GM21381 (cell line): ENCODE data around the gene CLSTN2.

ENCODE experiments used
- ATAC-seq: cut with Tn5 transposase; IDR thresholded peaks from one replicate; pipeline ENCODE4 v1.9.1; 2021; ENCODE audit warnings: mild to moderate bottlenecking, moderate library complexity; ENCODE audit not compliant: unreplicated experiment

Gene CLSTN2

DNA sequence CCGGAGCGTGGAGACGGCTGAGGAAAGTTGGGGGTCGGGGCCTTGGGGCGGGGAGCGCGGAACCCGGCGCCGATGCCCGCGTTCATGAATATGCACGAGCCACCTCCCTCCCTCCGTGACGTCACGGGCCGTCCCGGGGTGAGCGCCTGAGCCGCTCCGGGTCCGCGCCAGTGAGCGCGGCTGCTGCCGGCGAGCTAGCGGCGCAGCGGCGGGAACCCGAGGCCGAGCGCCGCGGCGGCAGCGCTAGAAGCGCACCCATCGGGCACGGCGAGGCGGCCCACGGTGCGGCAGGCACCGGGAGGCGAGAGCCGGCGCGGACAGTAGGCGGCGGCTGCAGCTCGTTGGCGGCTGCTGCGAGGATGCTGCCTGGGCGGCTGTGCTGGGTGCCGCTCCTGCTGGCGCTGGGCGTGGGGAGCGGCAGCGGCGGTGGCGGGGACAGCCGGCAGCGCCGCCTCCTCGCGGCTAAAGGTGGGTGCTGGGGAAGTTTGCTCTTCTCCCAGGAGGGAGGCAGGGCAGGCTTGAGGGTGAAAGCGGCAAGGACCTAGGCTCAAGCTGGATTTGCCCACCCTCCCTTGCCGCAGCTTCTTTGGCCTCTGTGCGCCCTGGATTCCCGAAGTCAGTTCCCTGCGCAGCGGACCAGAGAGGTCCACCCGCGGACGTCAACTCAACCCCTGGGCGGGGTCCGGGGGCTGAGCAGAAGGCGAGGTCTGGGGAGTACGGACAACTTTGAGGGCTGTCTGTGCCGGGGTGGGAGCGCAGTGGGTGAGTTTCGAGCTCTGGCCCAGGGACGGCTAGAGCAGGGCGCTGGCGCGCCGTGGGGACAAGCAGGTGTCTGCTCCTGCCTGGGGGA lies at the start of gene CLSTN2:
TSS of gene CLSTN2 (plus strand) at position 170 of the 850 bp plus-strand sequence.
- no peak for ATAC-seq

DNA sequence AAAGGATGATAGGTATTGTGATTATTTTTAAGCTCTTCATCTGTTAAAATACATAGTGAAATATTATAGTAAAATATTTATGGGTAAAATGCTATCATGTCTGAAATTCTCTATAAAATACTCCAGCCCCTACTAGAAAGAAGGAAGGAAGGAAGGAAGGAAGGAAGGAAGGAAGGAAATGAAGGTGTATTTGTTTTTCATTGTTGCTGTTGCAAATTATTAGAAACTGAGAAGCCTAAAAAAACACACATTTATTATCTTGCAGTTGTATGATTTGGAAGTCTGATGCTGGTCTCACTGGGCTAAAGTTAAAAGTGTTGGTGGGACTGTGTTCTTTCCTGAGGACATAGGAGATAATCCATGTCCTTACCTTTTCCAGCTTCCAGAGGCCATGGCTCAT lies 47.6 kb upstream of the CLSTN2 start:
- ATAC-seq, result no peak

DNA sequence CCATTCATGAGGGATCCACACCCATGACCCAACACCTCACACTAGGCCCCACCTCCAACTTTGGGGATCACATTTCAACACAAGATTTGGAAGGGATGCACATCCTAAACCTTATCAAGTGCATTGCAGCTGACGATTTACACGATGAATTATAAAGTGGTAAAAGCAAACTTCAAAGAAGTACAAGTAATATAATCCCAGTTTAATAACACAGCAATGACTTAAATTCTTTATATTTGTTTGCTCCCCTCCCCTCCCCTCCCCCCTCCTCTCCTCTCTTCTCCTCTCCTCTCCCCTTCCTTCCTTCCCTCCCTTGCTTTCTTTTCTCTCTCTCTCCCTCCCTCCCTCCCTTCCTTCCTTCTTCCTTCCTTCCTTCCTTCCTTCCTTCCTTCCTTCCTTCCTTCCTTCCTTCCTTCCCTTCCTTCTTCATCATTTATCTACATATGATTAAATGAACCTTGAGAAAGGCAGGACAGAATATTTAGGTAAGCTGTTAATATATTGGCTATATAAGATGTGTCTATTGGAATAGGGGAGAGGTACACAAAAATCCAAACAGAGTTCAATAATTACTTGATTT lies 46.3 kb upstream of the CLSTN2 start:
- no peak for ATAC-seq

- ATAC-seq, result no peak
These were observed 41.6 kb upstream of the CLSTN2 start for GRCh38 chr3:139893267-139893962.

- ATAC-seq, result no peak
These were observed 40.9 kb upstream of the CLSTN2 start for GRCh38 chr3:139893963-139894642.

DNA sequence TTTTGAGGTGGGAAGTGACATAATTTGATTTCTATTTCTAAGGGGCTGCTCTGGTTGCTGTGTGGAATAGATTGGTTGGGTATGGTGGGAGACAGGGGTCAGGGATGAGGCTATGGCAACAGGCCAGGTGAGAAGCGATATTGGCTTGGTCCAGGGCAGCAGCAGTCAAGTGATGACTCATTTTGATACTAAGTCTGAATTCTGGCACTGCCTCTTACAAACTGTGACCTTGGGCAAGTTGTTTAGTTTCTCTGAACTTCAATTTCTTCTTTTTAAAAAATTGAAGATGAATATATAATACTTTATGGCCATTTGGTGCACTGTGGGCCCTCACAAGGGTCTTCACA lies 40.4 kb upstream of the CLSTN2 start:
- ATAC-seq, result no peak

DNA sequence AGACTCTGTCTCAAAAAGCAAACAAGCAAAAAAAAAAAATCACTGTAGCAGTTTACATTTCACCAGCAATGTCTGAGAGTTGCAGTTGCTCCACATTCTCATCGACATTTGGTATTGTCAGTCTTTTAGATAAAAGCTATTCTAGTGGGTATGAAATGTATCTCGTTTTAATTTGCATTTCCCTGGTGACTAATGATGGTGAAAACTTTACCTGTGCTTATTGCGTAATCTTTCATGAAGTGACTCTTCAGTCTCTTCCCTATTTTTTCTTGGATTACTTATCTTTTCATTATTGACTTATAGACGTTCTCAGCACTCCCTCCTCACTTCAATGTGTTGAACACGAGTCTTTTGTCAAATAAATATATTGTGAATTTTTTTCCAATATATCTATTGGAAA lies 37.2 kb upstream of the CLSTN2 start:
- ATAC-seq, result no peak

DNA sequence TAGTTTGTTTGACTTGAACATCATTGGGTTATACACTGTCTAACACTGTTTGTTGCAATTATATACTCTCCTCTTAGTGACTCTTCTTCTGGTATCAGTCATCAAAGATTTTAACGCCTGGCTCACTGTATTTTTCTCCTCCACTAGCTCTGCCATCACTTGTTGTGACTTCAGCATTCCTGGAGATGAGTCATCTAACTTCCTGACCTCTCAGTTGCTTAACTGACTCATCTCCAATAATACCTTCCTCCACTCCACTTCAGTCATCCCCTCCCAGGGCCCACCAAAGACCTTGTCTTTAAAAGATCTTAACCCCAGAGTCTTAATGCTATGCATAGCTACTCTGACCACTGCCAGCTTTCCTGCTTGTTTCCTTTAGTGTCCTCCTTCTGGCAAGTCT lies 28.6 kb upstream of the CLSTN2 start:
- no peak for ATAC-seq

- ATAC-seq, result no peak
These were observed 25.2 kb upstream of the CLSTN2 start for GRCh38 chr3:139909811-139910210.

DNA sequence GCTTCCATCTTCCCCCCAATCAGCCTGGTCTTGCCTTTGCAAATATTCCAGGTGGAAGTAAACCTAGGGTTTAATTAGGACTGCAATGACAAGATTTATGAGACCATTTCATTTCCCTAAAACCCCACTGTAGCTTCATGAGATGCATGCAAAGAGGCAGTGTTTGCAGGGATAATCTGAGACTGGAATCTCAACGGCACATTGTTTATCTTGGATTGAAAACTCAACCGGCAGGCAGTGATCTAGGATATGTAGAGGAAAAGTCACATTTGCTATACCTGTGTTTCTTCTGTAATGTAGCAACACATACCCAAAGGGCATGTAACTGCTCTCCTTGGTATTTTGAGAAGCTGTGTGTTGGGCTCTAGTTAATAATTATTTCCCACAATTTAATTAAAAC lies 18.7 kb upstream of the CLSTN2 start:
- no peak for ATAC-seq

GRCh38 chr3:139917226-139917785 lies 17.7 kb upstream of the CLSTN2 start:
- no peak for ATAC-seq

GRCh38 chr3:139928708-139929505 lies 6.1 kb upstream of the CLSTN2 start:
- ATAC-seq, result no peak

- ATAC-seq, result no peak
These were observed 4.8 kb upstream of the CLSTN2 start for GRCh38 chr3:139930211-139930610.

- no peak for ATAC-seq
These were observed 1.2 kb upstream of the CLSTN2 start for GRCh38 chr3:139933766-139934165.

DNA sequence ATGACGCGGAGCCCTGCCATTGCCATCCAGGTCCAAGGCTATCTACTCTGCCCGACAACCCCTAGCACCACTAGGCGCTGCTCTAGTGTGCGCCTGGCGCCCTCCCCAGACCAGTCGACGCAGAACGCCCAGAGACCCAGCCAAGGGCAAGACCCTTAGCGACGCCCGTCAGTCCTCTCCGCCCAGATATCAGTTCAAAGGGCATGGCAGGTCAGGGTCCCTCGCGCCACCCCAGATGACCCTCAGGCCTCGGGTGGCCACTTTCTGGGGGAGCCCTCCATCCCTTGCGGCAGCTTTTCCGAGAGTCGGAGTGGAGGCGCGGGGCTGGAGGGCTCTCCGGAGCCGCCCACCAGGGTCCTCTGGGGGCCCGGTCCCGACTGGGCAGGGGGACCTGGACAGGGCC lies 371 bp upstream of the CLSTN2 start:
- ATAC-seq, result no peak

GRCh38 chr3:139935866-139936817 lies 1.2 kb downstream of the CLSTN2 start:
- no peak for ATAC-seq

DNA sequence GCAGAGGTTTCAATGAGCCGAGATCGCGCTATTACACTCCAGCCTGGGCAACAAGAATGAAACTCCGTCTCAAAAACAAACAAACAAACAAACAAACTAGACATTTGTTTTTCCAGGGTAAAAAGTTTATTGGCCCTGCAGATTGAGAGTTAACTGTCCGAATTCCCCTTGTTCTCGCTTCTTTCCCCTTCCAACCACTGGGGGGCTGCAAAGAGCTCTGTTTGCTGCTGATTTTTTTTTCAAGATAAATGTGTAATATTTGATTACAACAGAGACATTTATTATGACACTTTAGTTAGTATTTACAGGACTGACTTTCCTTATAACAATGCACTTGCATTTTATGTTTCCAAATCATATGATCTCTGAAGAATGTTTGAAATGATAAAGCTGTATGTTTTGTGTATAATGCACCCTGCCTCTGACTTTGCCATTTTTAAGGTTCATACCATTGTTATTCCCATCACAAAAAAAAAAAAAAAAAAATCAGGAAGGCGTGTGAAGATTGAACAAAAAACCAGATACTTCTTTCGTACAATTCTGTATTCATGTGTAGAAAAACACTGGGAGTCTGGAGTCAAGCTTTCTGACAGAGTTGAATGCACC lies 2.8 kb downstream of the CLSTN2 start:
- ATAC-seq, result no peak

GRCh38 chr3:139939681-139940190 lies 4.8 kb downstream of the CLSTN2 start:
- ATAC-seq, result no peak

- ATAC-seq, result no peak
These were observed 5.6 kb downstream of the CLSTN2 start for GRCh38 chr3:139940622-139941021.
